Fibroblast of peridontal ligament (primary cell): ENCODE results near the gene DEF6.

ENCODE experiments used
- DNase-seq: peaks from one replicate; pipeline ENCODE4 v3.0.0-alpha.2; 2010; ENCODE audit errors: extremely low read depth

The DEF6 gene

GRCh38 chr6:35343835-35344550 lies 46.4 kb downstream of the DEF6 start:
- DNase-seq, result no peak

DNA sequence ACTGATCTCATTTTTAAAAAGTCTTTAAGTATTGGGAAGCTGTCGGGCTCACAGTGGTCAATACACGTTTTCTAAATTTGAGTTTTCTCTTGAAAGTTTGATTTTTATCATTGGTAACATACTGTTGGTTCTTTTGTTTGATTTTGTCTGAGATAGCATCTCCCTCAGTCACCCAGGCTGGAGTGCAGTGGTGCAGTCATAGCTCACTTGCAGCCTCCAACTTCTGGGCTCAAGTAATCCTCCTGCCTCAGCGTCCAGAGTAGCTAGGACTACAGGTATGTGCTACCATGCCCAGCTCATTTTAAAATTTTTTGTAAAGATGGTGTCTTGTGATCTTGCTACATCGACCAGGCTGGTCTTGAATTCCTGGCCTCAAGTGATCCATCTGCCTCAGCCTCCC lies 53.8 kb downstream of the DEF6 start:
- no peak for DNase-seq

GRCh38 chr6:35352735-35353134 lies 55.1 kb downstream of the DEF6 start:
- DNase-seq, result no peak

DNA sequence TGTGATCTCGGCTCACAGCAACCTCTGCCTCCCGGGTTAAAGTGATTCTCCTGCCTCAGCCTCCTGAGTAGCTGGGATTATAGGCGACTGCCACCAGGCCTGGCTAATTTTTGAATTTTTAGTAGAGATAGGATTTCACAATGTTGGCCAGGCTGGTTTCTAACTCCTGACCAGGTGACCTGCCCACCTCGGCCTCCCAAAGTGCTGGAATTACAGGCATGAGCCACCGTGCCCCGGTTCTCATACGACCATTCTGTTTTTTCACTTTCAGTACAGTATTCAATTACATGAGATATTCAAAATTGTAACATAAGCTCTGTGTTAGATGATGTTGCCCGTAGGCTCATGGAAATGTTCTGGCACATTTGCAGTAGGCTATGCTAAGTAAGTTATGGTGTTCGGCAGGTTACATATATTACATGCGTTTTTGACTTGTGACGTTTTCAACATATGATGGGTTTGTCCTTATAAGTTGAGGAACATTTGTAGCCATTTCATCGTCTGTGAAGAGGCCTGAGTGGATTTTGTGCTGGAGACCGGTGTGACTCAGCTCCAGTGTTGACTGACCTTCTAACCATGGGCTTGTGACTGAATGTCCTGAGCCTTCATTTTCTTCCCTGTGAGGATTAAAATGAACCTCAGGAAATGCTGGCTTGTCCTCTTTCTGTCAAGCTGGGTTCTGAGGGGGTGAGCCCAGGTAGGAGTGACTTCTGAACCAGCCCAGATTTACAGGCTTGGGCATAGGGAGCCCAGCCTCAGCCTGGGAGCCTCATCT lies 56.9 kb downstream of the DEF6 start:
- DNase-seq, result no peak

DNA sequence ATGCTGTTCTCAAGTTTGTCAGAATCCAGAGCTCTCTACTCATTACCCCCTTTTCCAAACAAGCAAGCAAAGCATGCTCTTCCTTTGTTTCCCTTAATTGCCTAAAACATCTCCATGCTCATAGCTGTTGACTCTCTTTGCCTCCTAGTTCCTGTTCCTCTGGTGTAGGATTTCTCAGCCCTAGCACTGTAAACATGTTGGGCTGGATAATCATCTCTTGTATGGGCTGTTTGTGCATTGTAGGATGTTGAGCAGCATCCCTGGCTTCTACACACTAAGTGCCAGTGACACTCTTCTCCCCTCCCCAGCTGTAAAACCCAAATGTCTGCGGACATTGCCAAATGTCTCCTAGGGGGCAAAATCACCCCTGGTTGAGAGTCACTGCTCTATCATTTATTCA lies 58.8 kb downstream of the DEF6 start:
- DNase-seq, result no peak

DNA sequence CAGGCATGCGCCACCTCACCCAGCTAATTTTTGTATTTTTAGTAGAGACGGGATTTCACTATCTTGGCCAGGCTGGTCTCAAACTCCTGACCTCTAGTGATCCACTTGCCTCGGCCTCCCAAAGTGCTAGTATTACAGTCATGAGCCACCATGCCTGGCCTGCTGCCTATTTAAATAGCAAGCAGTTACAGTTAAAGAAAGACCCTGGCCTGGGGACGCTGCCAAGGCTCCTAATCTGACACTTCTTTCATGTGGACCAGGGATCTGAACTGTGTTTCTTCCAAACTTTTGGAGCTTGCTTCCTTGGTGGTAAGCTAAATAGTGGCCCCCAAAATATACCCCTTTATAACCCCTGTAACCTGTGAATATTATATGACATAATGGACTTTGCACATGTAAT lies 60.1 kb downstream of the DEF6 start:
- DNase-seq, result no peak

GRCh38 chr6:35358086-35358485 lies 60.5 kb downstream of the DEF6 start:
- peak; percentile 37 for DNase-seq

- DNase-seq, result no peak
These were observed 61.7 kb downstream of the DEF6 start for GRCh38 chr6:35359346-35359743.

DNA sequence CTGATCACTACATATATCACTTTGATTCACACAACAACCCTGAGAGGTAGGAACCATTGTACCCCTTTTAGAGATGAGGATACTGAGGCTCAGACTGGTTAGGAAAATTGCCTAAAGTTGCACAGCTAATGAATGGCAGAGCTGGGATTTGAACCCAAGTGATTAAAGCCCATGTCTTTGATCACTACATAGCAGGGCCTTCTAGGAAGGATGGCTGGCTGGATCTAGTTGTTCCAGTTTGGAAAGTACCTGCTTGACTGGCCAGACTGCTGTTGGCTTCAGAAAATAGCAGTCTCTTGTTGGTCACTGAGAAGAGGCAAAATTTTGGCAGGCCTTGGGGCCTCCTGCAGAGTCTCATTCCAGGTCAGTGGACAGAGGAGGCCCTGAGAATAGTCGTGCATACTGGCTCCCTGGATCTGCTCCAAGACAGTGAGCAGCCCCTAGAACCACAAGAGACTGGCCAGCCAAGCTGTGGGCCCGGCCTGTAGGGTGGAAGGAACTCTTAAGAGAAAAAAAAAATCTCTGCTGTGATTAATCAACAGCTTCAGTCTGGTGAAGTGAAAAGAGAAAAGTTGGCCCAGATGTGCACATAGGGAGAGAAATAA lies 62.2 kb downstream of the DEF6 start:
- DNase-seq, result peak; percentile 89

DNA sequence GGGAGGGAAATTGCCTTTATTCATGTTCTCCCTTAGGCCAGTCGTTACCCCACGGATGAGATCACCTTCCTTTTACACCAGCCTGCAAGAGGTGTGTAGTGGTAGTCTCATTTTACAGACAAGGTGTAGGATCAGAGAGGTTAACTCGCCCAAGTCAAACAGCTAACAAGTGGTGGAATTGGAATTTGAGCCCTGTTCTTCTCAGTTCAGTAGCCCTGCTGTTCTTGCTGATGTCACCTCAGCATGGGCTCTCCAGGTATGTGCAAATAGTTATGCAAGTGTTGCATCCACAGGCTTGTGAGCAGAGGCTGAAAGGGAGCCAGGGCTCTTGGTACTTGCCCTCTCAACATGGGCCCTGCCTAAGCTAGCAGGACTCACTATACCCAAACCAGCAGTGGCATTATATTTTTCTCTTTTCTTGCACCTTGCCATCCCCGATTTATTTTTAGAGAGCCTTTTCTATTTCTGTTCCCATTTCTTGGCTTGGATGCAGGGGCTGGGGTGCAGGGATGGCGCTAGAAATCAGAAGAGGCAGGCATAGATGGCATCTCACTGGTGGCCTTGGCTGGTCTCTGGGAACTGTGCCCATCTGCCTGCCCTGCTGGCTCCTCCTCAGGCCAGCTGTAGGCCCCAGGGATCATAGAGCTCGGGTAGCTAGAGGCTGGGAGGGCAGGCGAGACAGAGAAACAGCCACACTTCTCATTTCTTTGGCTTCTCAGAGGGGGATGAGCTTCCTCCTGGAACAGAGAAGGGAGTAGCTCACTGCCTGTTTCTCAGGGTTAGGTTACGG lies 62.9 kb downstream of the DEF6 start:
- DNase-seq, result peak; percentile 41

DNA sequence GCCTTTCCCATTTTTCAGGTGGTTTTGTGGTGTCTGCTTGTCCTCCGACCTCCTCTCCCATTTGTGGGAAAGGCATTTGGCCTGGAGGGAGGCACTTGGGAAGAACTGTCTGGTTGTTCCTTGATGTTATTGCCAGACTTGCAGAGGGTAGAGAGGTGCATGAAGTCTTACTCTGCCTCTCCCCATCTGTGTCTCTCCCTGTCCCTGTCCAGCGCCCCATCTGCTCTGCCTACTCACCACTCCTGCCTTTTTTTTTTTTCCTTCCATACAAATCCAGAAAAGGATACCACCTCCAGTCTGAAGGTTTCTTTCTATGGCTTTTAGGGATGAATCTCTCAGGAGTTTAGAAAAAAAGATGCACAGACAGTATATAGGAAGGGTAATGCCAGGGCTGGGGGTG lies 64.6 kb downstream of the DEF6 start:
- DNase-seq, result no peak

GRCh38 chr6:35363293-35363750 lies 65.7 kb downstream of the DEF6 start:
- DNase-seq, result peak; percentile 89

GRCh38 chr6:35365594-35366203 lies 68.1 kb downstream of the DEF6 start:
- no peak for DNase-seq

GRCh38 chr6:35366204-35366596 lies 68.6 kb downstream of the DEF6 start:
- no peak for DNase-seq

GRCh38 chr6:35367646-35368037 lies 70.0 kb downstream of the DEF6 start:
- no peak for DNase-seq

GRCh38 chr6:35368038-35368887 lies 70.6 kb downstream of the DEF6 start:
- DNase-seq, result peak; percentile 79

DNA sequence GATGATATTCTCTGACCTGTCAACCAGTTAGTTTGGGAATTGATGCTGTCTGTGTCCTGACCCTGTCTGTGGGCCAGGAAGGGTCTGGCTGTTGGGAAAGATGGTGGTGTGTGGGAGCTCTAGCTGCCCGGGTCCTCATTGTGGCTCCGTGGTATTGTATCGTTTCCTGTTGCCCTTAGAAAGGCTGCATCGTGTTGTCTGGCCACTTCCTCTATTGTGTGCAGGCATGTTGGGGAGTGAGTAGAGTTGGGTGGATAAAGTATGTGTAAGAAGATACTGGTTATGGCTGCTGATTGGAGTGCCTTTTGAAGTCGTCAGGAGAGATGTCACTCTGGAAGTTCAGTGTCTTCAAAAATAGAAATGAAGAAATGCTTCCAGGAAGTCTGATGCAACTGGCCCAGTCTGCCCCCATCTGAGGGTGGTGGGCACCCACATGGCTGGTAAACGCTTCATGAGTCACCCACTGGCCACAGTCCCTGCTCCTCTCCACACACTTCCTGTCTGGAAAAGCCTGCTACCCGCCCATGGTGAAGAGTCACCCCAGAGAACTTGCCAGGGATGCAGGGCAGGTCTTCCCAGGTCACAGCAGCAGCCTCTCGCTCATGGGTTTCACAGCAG lies 72.6 kb downstream of the DEF6 start:
- peak; percentile 95 for DNase-seq

- DNase-seq, result peak; percentile 75
These were observed 73.3 kb downstream of the DEF6 start for GRCh38 chr6:35370785-35371493.
